Lower lobe of right lung (tissue), 2 donors: Measurements from ENCODE around the gene N4BP2. TPM values are rescaled to one million over a fixed set of nuclear protein-coding genes. Genes with fewer than 3 reads are reported as not detected.
A peak's percentile ranks its signal among the peaks of the same experiment; 100 is the strongest.

ENCODE experiments used
- ATAC-seq, 2 donors: fragments of 200-7000 bp; cut with Tn5 transposase; one replicate each; pipeline ENCODE4 v1.9.1; 2020 to 2022; ENCODE audit warnings: mild to moderate bottlenecking in 2 of 2, moderate library complexity in 2 of 2
- DNase-seq: peaks from one replicate; pipeline ENCODE4 v3.0.0-alpha.2; 2020
- H3K27ac ChIP-seq: fragments of 200-600 bp; one replicate; pipeline ENCODE4 v1.8.0; 2022
- H3K27me3 ChIP-seq: fragments of 200-600 bp; one replicate; pipeline ENCODE4 v1.8.0; 2022; ENCODE audit warnings: low read depth
- H3K36me3 ChIP-seq: fragments of 200-600 bp; one replicate; pipeline ENCODE4 v1.8.0; 2022; ENCODE audit warnings: mild to moderate bottlenecking
- H3K4me1 ChIP-seq: fragments of 200-600 bp; one replicate; pipeline ENCODE4 v1.8.0; 2022
- H3K4me3 ChIP-seq: fragments of 200-600 bp; one replicate; pipeline ENCODE4 v1.8.0; 2022; ENCODE audit warnings: mild to moderate bottlenecking
- H3K9me3 ChIP-seq: fragments of 200-600 bp; one replicate; pipeline ENCODE4 v1.8.0; 2022
- intact Hi-C: fragments of 100-400 bp; cut with DNase I; formaldehyde crosslinking; loops from one replicate; pipeline ENCODE4 v1.11.0; 2022
- total RNA-seq: library from RNA; stranded (reverse); fragmentation: NEBNext Ultra II Directional; extraction: Animal tissue kit (Norgen Biotek cat#: 25700); gene quantifications from one replicate; pipeline ENCODE4 v1.2.1, GENCODE V29; 2021
- TF ChIP-seq, protein P1 (sequence below): fragments of 200-600 bp; IDR thresholded peaks from one replicate; pipeline ENCODE4 v1.8.0; 2022; ENCODE audit warnings: antibody characterized with exemption, mild to moderate bottlenecking
- donor health status: DM: no; HTN: yes; CAD: no; lungs with severe emphysema.

Gene N4BP2
- total RNA-seq, 1 donor from 2014 or later, result 10.0 TPM

DNA sequence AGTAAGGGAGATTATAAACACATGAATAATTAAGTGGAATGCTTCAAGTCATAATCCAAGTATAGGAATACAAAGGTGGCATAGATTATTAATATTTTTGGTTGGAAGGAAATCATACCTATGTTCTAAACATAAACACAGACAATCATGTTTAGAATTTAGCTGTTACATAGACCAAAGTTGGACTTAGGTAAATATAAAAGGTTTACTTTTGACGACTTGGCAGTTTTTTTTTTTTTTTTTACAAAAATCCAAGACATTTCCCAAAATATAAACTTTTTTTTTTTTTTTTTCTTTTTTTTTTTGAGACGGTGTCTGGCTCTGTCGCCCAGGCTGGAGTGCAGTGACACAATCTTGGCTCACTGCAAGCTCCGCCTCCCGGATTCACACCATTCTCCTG lies 3.5 kb upstream of the N4BP2 start:
- intact Hi-C loops, result no loop called here
- ATAC-seq, result no peak
- TF ChIP-seq, protein P1, sequence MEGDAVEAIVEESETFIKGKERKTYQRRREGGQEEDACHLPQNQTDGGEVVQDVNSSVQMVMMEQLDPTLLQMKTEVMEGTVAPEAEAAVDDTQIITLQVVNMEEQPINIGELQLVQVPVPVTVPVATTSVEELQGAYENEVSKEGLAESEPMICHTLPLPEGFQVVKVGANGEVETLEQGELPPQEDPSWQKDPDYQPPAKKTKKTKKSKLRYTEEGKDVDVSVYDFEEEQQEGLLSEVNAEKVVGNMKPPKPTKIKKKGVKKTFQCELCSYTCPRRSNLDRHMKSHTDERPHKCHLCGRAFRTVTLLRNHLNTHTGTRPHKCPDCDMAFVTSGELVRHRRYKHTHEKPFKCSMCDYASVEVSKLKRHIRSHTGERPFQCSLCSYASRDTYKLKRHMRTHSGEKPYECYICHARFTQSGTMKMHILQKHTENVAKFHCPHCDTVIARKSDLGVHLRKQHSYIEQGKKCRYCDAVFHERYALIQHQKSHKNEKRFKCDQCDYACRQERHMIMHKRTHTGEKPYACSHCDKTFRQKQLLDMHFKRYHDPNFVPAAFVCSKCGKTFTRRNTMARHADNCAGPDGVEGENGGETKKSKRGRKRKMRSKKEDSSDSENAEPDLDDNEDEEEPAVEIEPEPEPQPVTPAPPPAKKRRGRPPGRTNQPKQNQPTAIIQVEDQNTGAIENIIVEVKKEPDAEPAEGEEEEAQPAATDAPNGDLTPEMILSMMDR, result no peak

DNA sequence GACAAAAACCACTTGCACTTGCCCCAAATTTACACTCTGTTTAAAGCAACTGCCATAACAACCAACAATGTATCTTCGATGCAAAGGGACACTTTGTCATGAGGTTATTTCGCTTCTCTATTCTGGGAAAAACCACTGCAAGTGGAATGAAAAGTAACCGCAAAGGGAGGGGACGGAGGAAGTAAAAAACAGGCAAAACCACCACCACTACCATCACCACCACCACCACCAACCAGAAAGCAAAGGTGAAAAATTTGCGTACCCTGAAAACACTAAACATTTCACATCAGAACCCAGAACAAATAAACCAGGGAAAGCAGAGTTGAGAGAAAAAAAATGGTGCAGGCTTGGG lies 1.2 kb upstream of the N4BP2 start:
- intact Hi-C loops, result no loop called here

More for the DNA sequence above, 3.5 kb upstream of the N4BP2 start:
- no peak overlapping the region for H3K27ac ChIP-seq
- no peaks in the 10 kb centered on the region for H3K27me3 ChIP-seq
- H3K9me3 ChIP-seq, result no peaks in the 10 kb centered on the region
- H3K4me1 ChIP-seq, result peaks cover 14% of the 10 kb centered on the region
- no peak overlapping the region for H3K4me3 ChIP-seq
- no peak for DNase-seq
- no peaks in the 10 kb centered on the region for H3K36me3 ChIP-seq

DNA sequence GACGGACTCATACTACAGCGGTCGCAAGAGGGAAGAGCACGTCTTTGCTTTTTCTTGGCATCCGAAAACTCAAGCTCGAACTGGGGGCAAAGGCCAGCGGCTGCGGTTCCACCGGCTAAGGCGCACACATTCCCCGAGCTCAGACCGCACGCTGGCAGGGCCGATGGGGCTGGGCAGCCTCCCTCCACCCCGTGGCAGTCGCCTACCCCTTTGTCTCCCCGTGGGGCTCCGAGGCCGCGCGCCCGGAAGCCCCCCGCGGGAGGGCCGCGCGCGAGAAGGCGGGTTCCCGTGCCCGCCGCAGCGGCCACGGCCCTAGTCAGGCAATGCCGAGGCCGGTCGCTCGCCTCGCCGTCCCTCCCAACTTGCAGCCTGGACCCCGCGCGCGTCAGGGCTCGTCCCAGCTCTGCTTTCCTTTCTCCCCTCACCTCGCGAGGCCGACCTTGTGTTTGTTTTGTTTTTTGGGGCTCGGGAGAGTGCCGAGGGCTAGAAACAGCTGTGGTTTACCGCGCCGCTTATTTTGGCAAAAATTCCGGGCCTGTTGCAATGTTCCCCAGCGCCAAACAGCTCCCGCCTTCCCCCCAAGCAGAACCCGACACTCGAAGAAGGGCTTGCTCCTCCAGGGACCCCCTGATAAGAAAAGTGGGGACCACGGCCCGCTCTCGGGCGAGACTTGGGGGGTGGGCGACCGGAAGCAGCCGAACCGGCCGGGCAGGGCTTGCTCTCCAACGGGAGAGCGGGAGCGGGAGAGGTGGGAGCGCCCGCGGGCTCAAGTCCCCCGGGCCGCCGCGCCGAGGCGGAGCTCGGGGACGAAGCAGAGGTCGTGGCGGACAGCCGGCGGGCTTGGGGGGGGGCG lies 561 bp upstream of the N4BP2 start:
- Histone ChIP-seq H3K36me3 (no peaks in the 10 kb centered on the region), H3K27me3 (no peaks in the 10 kb centered on the region), H3K4me3 (peak overlapping the region; percentile 79), H3K27ac (peak overlapping the region; percentile 100), H3K9me3 (no peaks in the 10 kb centered on the region), H3K4me1 (peaks cover 22% of the 10 kb centered on the region)
- intact Hi-C loops, result no loop called here
- peak; percentile 84 for DNase-seq
- TF ChIP-seq, protein P1, result no peak
- ATAC-seq, result peak; percentile 35 to 56

More for the DNA sequence above, 1.2 kb upstream of the N4BP2 start:
- peak overlapping the region; percentile 79 for H3K4me3 ChIP-seq
- TF ChIP-seq, protein P1, result no peak
- peak overlapping the region; percentile 100 for H3K27ac ChIP-seq
- no peaks in the 10 kb centered on the region for H3K9me3 ChIP-seq
- H3K36me3 ChIP-seq, result no peaks in the 10 kb centered on the region
- ATAC-seq (peak; percentile 1 to 11), DNase-seq (no peak)
- H3K27me3 ChIP-seq, result no peaks in the 10 kb centered on the region
- H3K4me1 ChIP-seq, result peaks cover 22% of the 10 kb centered on the region

DNA sequence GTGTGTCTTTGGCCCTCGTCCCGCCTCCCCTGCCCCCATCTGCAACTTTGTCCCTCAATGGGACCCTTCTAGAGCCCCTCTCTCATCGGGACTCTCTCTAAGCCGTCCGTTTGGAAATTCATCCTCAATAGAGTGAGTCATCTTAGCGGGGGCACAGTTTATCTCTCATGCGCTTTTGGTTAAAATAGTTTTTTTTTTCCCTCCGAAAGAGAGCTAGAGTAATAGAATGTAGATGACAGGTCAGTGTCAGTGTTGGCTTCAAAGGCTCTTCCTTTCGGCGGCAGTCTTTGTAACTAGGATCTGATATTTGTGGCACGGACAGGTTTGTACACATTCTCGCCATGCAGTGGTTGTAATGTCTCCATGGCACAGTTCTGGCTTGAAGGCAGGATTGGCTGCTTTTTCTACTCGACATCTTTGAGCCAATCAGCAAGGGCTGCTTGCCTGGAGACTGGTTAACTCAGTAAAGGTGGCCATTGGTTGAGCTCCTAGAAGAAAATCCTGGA lies 989 bp downstream of the N4BP2 start:
- no peaks in the 10 kb centered on the region for H3K27me3 ChIP-seq
- H3K36me3 ChIP-seq, result no peaks in the 10 kb centered on the region
- TF ChIP-seq, protein P1, result no peak
- peak overlapping the region; percentile 100 for H3K27ac ChIP-seq
- H3K9me3 ChIP-seq, result no peaks in the 10 kb centered on the region
- peak; percentile 70 for DNase-seq
- peak overlapping the region; percentile 79 for H3K4me3 ChIP-seq
- intact Hi-C loops, result no loop called here
- ATAC-seq, result peak; percentile 79 to 83
- H3K4me1 ChIP-seq, result peaks cover 22% of the 10 kb centered on the region

DNA sequence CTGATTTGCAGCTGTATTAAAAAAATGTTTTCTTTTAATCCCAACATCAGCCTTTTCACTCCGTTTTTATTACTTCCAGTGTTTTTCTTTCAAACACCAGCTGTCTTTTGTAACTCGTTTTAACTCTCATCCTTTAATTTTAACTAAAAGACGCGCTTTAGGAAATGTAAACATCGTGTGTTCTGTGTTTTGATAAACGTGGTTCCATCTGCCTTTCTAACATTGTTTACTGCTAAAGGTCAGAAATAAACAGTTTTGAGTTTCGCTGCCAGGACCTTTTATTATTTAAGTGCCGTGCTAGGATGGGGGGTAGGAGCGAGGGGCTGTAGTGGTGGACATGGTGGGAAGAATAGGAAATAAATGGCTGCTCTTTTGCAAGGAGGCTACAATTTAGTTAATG lies 1.5 kb downstream of the N4BP2 start:
- Histone ChIP-seq H3K4me3 (peak overlapping the region; percentile 79), H3K36me3 (no peaks in the 10 kb centered on the region), H3K27me3 (no peaks in the 10 kb centered on the region), H3K27ac (peak overlapping the region; percentile 100), H3K9me3 (no peaks in the 10 kb centered on the region), H3K4me1 (peaks cover 22% of the 10 kb centered on the region)
- intact Hi-C loops, result no loop called here
- ATAC-seq (no peak), DNase-seq (no peak)
- TF ChIP-seq, protein P1, result no peak
